CD4-positive, alpha-beta T cell treated with Interleukin-12 subunit alpha and Interleukin-12 subunit beta, for 1 hour (primary cell): ENCODE results near the gene HMGN4.
A peak's percentile ranks its signal among the peaks of the same experiment; 100 is the strongest.

Experiments
- DNase-seq: peaks from one replicate; pipeline ENCODE4 v3.0.0-alpha.2; 2020

The HMGN4 gene

DNA sequence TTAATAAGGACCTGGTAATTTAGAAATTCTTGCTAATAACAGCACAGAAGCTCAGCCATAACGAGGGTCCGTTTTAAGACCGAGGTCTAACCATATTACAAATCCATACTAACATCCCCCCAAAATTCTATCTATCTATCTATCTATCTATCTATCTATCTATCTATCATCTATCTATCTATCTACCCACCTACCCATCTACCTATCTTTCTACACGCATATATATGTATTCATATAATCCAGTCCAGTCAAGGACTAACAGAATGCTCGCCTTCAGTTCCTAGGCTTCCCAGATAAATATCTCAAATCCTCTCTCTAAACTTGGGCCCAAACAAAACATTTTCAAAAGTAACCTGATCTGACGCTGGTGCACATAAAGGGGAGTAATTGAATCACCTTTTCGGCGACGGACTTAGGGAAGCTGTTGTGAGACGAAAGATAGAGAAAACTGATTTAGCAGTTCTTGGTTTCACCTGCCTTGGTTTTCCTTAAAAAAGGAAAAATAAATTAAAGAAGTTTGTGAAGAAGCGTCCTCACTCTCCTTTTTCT lies 14.5 kb downstream of the HMGN4 start:
- DNase-seq: no peak

DNA sequence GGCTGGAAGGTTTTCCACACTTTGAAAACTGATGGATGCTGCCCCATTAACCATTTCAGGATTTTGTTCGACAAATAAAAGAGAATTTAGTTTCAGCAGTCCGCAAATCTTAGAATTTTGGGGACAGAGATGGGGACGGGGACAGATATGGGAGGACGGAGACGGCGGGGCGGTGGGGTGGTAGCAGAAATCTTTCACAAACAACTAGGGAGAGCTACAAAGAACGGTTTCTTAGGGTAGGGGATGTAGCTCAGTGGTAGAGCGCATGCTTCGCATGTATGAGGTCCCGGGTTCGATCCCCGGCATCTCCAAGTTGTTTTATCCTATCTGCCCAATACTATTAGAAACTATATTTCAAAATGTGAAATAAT lies 15.1 kb downstream of the HMGN4 start:
- peak; percentile 87 for DNase-seq

- DNase-seq: peak; percentile 91
These were observed 15.7 kb downstream of the HMGN4 start for GRCh38 chr6:26553635-26554446.

DNA sequence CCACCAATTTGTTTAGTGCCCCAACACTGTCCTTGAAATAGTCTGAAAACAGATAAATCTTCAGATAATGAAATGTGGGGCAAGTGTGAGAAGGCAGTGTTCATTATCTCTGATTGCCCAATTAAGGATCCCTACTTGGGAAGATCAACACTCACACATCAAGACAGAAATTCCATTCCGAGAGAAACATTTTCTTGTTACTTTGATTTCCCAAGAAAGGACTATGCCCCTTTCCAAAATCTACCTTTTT lies 16.2 kb downstream of the HMGN4 start:
- no peak for DNase-seq

DNA sequence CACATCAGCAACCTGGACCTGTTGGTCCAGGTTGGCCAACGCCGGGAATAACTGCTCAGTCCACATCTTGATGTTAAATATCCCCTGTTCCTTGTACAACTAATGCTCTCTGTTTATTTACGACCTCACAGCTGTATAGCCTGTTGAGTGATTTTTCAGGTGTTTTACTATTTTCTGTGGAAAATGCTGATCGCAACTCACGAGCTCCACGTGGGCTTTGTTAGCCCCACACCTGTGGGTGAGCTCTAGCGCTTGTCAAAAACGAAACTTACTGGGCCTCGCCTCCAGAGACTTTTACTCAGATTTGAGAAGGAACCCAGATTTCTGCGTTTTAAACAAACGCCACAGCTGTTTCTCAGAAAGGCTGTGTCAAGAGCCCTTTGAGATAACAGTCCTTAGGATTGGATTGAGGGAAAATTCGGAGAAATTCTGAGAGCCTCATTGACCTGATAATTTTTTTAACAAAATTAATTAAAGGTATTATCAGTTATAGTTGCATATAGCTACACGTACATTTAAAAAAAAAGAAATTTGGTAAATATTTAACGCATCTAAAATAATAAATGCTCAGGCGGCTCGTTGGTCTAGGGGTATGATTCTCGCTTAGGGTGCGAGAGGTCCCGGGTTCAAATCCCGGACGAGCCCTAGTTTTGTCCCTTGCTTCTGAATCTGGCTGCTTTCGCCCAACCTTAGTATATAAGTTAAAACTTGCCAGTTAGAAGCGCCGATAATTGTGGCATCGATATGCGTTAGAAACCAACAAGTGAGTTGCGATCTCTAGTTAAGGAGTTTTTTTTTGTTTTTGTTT lies 16.7 kb downstream of the HMGN4 start:
- DNase-seq: peak; percentile 76

GRCh38 chr6:26555505-26556262 lies 17.5 kb downstream of the HMGN4 start:
- no peak for DNase-seq

DNA sequence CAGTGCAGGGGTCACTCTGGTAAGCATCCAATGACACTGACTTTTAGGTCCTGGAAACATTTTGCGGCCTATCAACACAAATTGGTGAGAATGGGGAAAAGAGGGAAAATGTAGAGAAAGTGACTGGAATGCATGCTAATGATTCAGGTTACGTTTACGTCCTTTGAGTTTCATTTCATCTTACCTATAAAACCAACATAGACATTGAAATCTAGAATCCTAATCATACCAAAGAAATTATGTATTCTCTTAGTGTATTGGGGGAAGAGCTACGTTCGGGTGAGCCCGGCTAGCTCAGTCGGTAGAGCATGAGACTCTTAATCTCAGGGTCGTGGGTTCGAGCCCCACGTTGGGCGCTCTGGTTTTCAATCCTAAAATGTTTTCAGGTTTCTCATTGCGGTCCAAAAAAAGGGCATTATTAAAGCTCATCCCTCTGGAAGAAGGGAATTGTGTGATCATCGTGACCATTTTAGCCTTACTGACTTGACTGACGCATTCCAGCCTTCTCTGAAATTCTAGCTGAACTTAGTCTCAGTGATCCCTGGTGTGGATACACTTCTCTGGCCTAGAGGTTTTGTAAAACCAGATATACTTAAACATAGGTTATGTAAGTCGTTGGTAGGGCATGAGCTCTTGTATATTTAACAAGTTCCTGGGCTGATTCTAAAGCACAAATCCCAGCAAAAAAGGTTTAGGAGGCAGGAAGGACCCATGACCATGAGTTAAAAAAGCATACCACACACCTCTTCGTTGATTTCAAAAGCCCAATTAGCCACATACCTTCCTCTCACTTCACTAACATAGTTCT lies 18.3 kb downstream of the HMGN4 start:
- peak; percentile 56 for DNase-seq

DNA sequence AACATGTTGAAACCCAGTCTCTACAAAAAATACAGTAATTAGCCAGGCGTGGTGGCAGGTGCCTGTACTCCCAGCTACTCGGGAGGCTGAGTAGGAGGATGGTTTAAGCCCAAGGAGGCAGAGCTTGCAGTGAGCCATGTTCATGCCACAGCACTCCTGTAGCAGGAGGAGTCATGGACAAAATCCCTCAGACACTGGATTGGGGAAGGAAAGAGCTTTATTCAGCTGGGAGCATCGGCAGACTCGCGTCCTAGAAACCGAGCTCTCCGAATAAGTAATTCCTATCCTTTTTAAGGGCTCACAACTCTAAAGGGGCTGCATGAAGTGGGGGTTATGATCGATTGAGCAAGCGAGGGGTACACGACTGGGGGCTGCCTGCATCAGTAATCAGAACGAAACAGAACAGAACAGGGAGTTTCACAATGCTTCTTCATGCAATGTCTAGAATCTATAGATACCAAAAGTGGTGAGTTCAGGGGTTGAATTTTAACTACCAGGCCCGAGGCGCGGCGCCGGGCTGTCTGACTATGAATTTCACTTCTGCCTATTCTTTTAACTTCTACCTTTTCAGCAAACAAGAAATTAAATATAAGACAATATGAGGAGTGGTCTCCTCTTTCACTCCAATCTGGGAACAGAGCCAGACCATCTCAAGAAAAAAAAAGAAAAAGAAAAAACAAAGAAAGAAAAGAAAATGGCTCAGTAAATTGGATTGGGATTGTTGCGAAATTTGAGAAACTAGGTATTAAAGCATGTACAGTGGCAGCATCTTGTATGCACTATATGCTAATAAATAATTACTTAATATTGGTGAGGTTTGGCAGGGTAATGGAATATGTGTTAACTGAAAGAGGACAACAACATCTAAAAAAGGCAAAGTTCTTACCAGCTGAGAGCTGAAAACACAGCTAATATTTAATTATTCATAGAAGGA lies 23.6 kb downstream of the HMGN4 start:
- DNase-seq: no peak

DNA sequence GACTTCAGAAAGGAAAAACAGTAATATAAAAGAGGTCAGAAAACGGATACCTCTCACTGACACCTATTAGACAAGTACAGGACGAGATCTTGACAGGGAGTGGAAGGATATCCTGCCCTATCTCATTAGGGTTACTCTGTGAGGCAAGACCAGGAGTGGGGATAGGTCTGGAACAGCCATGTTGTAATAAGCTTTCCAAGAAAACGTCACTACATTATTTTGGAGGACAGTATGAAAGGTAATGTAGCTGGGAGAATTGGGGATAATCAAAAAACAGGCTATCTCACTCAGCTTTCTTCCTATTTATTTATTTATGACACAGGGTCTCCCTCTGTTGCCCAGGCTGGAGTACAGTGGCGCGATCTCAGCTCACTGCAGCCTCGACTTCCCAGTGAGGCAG lies 25.3 kb downstream of the HMGN4 start:
- no peak for DNase-seq

- DNase-seq: peak; percentile 98
These were observed 30.7 kb downstream of the HMGN4 start for GRCh38 chr6:26568601-26569432.

GRCh38 chr6:26569433-26569764 lies 31.2 kb downstream of the HMGN4 start:
- DNase-seq: no peak

GRCh38 chr6:26570027-26570809 lies 32.1 kb downstream of the HMGN4 start:
- no peak for DNase-seq

GRCh38 chr6:26571592-26572296 lies 33.6 kb downstream of the HMGN4 start:
- DNase-seq: peak; percentile 79

GRCh38 chr6:26575494-26575939 lies 37.4 kb downstream of the HMGN4 start:
- no peak for DNase-seq

GRCh38 chr6:26576407-26576843 lies 38.3 kb downstream of the HMGN4 start:
- DNase-seq: no peak

DNA sequence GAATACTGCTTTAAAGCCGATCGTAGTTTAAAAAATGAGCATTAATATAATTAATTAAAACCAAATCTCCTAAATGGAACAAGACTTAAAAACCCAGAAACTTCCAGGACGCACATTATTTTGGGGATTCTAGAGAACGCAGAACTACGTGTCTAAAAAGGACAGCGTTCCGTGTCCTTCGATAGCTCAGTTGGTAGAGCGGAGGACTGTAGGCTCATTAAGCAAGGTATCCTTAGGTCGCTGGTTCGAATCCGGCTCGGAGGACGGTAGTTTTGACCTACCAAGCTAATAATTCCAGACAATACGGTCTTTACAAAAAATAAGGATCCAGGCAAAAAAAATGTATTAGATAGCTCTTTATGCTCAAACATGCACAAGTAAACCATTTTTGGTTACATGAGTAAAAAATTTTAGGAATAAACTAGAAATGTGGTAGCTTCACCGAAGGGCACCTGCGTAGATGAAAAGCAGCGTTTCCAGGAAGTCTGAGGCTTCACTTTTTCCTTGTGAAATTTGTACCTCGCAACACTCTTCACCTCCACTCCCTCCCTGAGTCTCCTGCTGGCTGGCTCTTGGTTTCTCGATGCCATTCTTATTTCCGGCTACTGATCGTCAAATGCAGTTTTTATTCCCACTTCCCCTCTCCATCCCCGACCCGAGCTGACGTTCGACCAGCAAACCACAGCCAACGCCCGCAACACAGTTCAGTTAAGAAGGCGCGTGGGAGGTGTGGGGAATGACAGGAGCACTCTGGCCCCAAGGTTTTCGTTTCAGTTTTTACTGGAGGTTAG lies 39.0 kb downstream of the HMGN4 start:
- DNase-seq: peak; percentile 75

DNA sequence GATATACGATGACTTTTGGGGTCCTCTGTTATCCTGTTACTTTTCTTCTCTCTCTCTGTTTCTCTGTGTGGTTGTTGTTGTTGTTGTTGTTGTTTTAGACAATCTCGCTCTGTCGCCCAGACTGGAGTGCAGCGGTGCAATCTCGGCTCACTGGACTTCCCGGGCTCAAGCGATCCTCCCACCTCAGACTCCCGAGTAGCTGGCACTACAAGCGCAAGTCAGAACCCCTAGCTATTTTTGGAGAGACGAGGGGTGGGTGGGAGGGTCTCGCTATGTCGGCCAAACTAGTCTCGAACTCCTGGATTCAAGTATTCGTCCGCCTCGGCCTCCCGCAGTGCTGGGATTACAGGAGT lies 39.5 kb downstream of the HMGN4 start:
- DNase-seq: no peak

DNA sequence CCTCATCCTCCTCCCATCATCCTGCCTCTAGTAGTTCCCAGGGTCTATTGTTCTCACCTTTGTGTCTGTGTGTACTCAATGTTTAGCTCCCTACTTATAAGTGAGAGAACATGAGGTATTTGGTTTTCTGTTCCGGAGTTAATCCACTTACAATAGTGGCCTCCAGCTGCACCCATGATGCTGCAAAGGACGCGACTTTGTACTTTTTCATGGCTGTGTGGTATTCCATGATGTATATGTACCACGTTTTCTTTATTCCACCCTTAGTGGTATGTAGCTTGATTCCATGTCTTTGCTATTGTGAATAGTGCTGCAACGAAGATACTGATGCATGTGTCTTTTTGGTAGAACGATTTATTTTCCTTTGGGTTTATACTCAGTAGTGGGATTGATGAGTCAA lies 40.1 kb downstream of the HMGN4 start:
- DNase-seq: no peak
